GM10266 (cell line): ENCODE results near the gene ARMC9.

Experiments
- DNase-seq: peaks from one replicate; pipeline ENCODE4 v3.0.0; 2012; ENCODE audit errors: extremely low spot score
- TF ChIP-seq, protein P1 (sequence below): IDR thresholded peaks from 2 replicates; pipeline ENCODE4 v1.5.1; 2012; ENCODE audit warnings: mild to moderate bottlenecking, low read depth; ENCODE audit not compliant: control insufficient read depth, insufficient read depth; ENCODE audit errors: missing control alignments

ARMC9 gene

DNA sequence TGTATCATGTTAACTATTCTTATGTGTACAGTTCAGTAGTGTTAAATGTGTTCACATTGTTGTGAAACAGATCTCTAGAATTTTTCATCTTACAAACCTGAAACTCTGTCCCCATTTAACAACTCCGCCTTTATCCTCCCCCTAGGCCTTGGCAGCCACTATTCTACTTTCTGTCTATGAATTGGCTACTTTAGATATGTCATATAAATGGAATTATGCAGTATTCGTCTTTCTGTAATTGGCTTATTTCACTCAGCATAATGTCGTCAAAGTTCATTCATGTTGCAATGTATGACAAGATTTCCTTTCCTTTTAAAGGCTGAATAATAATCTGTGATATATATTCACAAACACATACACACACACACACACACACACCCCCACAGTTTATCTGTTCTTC is 12.4 kb downstream of the ARMC9 start:
- no peak for DNase-seq
- TF ChIP-seq, protein P1, sequence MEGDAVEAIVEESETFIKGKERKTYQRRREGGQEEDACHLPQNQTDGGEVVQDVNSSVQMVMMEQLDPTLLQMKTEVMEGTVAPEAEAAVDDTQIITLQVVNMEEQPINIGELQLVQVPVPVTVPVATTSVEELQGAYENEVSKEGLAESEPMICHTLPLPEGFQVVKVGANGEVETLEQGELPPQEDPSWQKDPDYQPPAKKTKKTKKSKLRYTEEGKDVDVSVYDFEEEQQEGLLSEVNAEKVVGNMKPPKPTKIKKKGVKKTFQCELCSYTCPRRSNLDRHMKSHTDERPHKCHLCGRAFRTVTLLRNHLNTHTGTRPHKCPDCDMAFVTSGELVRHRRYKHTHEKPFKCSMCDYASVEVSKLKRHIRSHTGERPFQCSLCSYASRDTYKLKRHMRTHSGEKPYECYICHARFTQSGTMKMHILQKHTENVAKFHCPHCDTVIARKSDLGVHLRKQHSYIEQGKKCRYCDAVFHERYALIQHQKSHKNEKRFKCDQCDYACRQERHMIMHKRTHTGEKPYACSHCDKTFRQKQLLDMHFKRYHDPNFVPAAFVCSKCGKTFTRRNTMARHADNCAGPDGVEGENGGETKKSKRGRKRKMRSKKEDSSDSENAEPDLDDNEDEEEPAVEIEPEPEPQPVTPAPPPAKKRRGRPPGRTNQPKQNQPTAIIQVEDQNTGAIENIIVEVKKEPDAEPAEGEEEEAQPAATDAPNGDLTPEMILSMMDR, result no peak

DNA sequence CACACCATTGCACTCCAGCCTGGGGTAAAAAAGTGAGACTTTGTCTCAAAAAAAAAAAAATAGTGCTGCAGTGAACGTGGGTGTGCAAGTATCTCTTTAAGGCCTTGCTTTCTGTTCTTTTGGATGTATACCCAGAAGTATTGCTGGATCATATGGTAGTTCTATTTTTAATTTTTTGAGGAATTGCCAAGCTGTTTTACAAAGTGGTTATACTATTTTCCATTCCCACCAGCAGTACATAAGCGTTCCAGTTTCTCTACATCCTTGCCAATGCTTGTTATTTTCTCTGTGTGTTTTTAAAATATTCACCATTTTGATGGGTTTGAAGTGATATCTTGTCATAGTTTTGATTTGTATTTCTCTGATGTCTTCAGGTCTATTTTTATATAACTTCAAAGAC is 13.1 kb downstream of the ARMC9 start:
- TF ChIP-seq, protein P1, result no peak
- no peak for DNase-seq

DNA sequence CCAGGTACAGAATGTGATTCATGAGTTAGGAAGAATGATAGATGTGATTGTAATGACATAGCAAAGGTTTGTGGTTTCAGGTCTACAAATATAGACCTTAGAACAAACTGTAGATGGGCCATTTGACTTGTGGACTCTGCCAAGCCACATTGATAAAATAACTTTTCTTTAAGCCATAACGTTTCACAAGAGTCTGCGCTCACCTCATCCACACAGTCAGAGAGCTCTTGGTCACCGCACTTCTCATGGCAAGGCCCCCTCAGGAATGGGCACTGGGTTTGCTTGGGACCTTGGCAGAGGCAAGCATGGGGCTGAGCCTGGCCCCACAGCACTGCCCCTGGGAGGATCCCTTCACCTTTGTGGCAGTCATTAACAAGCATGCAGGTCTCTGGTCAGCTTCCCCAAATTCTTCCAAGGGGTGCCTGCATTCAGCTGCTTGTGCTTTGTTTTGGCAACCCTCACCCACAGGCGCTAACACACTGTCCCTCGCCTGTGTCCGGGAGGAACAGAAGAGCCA is 14.0 kb downstream of the ARMC9 start:
- TF ChIP-seq, protein P1, result no peak
- no peak for DNase-seq

DNA sequence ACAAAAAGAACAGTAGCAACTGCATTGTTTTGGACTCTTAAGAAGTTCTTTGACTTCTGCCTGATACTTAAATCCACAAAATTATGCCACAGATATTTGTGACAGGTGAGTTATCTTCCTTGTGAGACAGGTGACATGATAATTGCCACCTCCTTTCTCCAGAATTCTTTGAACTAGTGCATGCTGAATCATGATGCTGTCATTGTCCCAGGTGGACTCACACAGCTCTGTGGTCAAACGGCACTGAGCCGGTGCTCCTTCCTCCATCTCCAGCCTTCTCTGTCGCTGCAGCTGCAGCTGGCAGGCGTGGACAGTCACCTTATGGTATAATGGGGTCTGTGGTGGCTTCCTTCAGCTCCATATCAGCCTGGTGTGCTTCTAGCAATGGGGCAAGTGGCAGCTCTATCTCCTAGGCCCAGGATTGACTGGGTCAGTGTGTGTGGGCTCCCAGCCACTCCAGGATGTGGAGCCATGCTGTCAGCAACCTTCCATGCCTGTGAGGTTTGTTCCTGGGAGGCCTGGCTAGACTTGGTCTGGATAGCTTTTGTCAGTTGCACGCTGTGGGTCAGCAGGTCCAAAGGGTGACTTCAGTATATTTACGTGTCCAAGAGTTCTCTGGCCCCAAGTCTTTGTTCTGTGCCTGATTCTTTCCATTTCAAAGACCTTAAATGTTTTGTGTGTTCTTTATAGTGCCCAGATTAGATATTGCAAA is 15.7 kb downstream of the ARMC9 start:
- TF ChIP-seq, protein P1, result no peak
- DNase-seq, result no peak

DNA sequence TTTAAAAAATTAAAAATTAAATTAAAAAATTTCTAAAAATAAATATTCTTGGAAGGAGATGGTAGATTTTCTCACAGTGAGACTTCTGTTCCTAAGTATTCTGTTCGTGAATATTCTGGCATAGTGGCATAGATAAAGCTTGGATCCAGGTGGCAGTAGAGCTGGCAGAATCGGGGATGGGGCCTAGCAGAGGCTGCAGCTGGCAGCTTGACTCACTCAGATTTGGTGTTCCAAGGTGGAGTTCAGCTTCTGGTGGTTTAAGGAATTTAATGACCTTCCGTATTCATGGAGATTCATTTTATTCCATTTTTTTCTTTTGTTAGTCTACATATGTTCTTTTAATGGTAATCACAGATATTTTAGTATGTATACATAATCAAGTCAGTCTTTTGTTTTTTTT is 19.9 kb downstream of the ARMC9 start:
- TF ChIP-seq, protein P1, result no peak
- DNase-seq, result no peak

DNA sequence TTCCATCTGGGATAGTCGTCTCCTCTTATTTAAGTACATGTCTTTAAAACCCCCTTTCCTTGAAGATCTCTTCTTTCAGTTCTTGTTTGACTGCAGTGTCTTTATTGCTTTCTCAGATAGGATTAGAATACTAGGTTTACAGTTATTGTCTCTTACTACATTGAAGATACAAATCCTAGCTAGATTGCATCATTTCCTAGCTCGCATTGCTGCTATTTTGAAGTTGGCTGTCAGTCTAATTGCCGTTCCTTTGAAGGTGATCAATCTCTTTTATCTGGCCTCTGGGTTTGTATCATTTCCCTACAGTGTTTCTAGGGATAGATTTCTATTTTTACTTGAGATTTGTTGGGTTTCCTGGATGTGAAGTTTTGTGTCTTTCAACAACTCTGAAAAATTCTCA is 20.9 kb downstream of the ARMC9 start:
- TF ChIP-seq, protein P1, result no peak
- DNase-seq, result no peak

DNA sequence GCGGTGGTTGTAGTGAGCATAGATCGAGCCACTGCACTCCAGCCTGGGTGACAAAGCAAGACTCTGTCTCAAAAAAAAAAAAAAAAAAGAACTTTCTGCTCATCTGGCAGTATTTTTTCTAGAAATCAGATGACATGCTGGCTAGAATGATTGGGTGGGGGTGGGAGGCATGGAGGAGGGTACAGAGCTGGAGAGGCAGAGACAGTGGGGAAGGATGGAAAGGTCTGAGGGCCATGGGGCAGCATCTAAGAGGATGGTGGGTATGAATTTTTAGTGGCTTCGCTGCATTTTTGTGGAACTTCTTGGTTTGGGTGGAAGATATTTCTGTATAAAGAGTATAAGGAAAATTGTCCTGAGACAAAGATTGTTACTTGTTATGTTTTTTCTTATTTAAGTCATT is 23.3 kb downstream of the ARMC9 start:
- TF ChIP-seq, protein P1, result no peak
- no peak for DNase-seq
